Astrocyte (in vitro differentiated cells and primary cell): ENCODE results near the gene TES. TPM values are rescaled to one million over a fixed set of nuclear protein-coding genes. Genes with fewer than 3 reads are reported as not detected.
"Not testable (repeated sequence)": the region's sequence is repeated elsewhere in the genome, so short reads cannot be mapped to it uniquely, and the experiment has no call there.

ENCODE experiments used
- DNase-seq: peaks from one replicate; pipeline ENCODE4 v3.0.0-alpha.2; 2010; ENCODE audit warnings: low read depth
- FAIRE-seq: peaks from 2 replicates; lab custom pipeline; 2011; peaks lifted over from hg19 to GRCh38; lab: Jason Lieb, UNC
- H2AFZ ChIP-seq: 2 replicates; pipeline ENCODE4 v1.6.0; 2012; ENCODE audit warnings: low read depth, low read length, inconsistent platforms
- H3K27ac ChIP-seq: 2 replicates; pipeline ENCODE4 v1.5.1; 2011; ENCODE audit warnings: low read depth, low read length, inconsistent platforms
- H3K27me3 ChIP-seq: 2 replicates; pipeline ENCODE4 v1.6.0; 2011; ENCODE audit warnings: low read length, inconsistent platforms; ENCODE audit not compliant: insufficient read depth
- H3K36me3 ChIP-seq: 2 replicates; pipeline ENCODE4 v1.5.1; 2011; ENCODE audit warnings: low read length, inconsistent platforms; ENCODE audit not compliant: insufficient read depth
- H3K4me1 ChIP-seq: 2 replicates; pipeline ENCODE4 v1.5.1; 2011; ENCODE audit warnings: low read length, inconsistent platforms; ENCODE audit not compliant: insufficient read depth
- H3K4me2 ChIP-seq: 2 replicates; pipeline ENCODE4 v1.6.0; 2012; ENCODE audit warnings: low read length, inconsistent platforms
- H3K4me3 ChIP-seq: 2 replicates; pipeline ENCODE4 v1.5.1; 2011; ENCODE audit warnings: low read depth, mild to moderate bottlenecking, low read length, inconsistent platforms; ENCODE audit not compliant: insufficient read depth
- H3K79me2 ChIP-seq: 2 replicates; pipeline ENCODE4 v1.6.0; 2012; ENCODE audit warnings: mild to moderate bottlenecking, low read length, inconsistent platforms; ENCODE audit not compliant: insufficient read depth
- H3K9ac ChIP-seq: 2 replicates; pipeline ENCODE4 v1.6.0; 2012; ENCODE audit warnings: mild to moderate bottlenecking, low read length, inconsistent platforms
- H3K9me3 ChIP-seq: 2 replicates; pipeline ENCODE4 v1.5.1; 2012; ENCODE audit warnings: low read depth, mild to moderate bottlenecking, low read length, inconsistent platforms; ENCODE audit not compliant: insufficient read depth
- H4K20me1 ChIP-seq: 2 replicates; pipeline ENCODE4 v1.6.0; 2012; ENCODE audit warnings: low read length, inconsistent platforms; ENCODE audit not compliant: insufficient read depth
- H3K27ac Mint-ChIP-seq: one replicate; pipeline ENCODE4 v1.8.0; 2021; ENCODE audit warnings: mild to moderate bottlenecking, mixed read lengths; ENCODE audit not compliant: unreplicated experiment
- H3K27me3 Mint-ChIP-seq: one replicate; pipeline ENCODE4 v1.8.0; 2021; ENCODE audit warnings: low read depth, mixed read lengths; ENCODE audit not compliant: unreplicated experiment
- H3K36me3 Mint-ChIP-seq: one replicate; pipeline ENCODE4 v1.8.0; 2021; ENCODE audit warnings: low read depth, mixed read lengths; ENCODE audit not compliant: unreplicated experiment
- H3K4me1 Mint-ChIP-seq: one replicate; pipeline ENCODE4 v1.8.0; 2021; ENCODE audit warnings: low read depth, mixed read lengths; ENCODE audit not compliant: unreplicated experiment
- H3K4me3 Mint-ChIP-seq: one replicate; pipeline ENCODE4 v1.8.0; 2021; ENCODE audit warnings: mild to moderate bottlenecking, moderate library complexity, mixed read lengths; ENCODE audit not compliant: unreplicated experiment
- H3K9me3 Mint-ChIP-seq: one replicate; pipeline ENCODE4 v1.8.0; 2021; ENCODE audit warnings: mild to moderate bottlenecking, mixed read lengths; ENCODE audit not compliant: unreplicated experiment
- CTCF ChIP-seq: IDR thresholded peaks from 2 replicates; pipeline ENCODE4 v1.5.1; 2011; ENCODE audit warnings: low read depth, mild to moderate bottlenecking, inconsistent platforms, low read length, moderate library complexity; ENCODE audit not compliant: insufficient read depth
- EZH2 ChIP-seq: IDR thresholded peaks from 2 replicates; pipeline ENCODE4 v1.6.1; 2012; ENCODE audit warnings: mild to moderate bottlenecking, low read length, inconsistent platforms; ENCODE audit not compliant: insufficient read depth
- total RNA-seq: library from RNA; stranded (reverse); gene quantifications from 2 replicates; pipeline ENCODE4 v1.2.1, GENCODE V29; 2021

The TES gene
- total RNA-seq, 1 donor from 2014 or later, result 179 TPM

GRCh38 chr7:116242178-116242577 lies 31.8 kb downstream of the TES start:
- H3K4me1 Mint-ChIP-seq, result peaks cover 27% of the 10 kb centered on the region
- H3K4me2 ChIP-seq, result no peak overlapping the region

GRCh38 chr7:116242759-116243158 lies 32.4 kb downstream of the TES start:
- no peak for TF ChIP-seq CTCF
- TF ChIP-seq EZH2, result no peak
- no peaks in the 10 kb centered on the region for H3K27me3 ChIP-seq
- no peak overlapping the region for H3K4me3 Mint-ChIP-seq
- no peak overlapping the region for H3K4me2 ChIP-seq
- no peak overlapping the region for H2AFZ ChIP-seq
- peaks cover 34% of the 10 kb centered on the region for H4K20me1 ChIP-seq
- peaks cover 69% of the 10 kb centered on the region for H3K79me2 ChIP-seq
- no peak overlapping the region for H3K27ac ChIP-seq
- H3K27me3 Mint-ChIP-seq, result no peaks in the 10 kb centered on the region
- H3K9me3 Mint-ChIP-seq, result peaks cover 22% of the 10 kb centered on the region
- H3K4me1 Mint-ChIP-seq, result peaks cover 27% of the 10 kb centered on the region
- peaks cover 19% of the 10 kb centered on the region for H3K36me3 ChIP-seq
- peaks cover 45% of the 10 kb centered on the region for H3K36me3 Mint-ChIP-seq
- DNase-seq (no peak), FAIRE-seq (peak; percentile 5)
- peaks cover 6% of the 10 kb centered on the region for H3K9me3 ChIP-seq
- no peak overlapping the region for H3K27ac Mint-ChIP-seq
- no peaks in the 10 kb centered on the region for H3K4me1 ChIP-seq
- H3K4me3 ChIP-seq, result no peak overlapping the region
- H3K9ac ChIP-seq, result no peak overlapping the region

More at GRCh38 chr7:116242178-116242577, 31.8 kb downstream of the TES start:
- Histone ChIP-seq H4K20me1 (peaks cover 40% of the 10 kb centered on the region), H3K9me3 (peaks cover 6% of the 10 kb centered on the region), H3K27me3 (no peaks in the 10 kb centered on the region), H3K79me2 (peaks cover 73% of the 10 kb centered on the region), H3K9ac (no peak overlapping the region), H3K27ac (no peak overlapping the region), H3K4me1 (no peaks in the 10 kb centered on the region), H3K36me3 (peaks cover 24% of the 10 kb centered on the region), H3K4me3 (no peak overlapping the region), H2AFZ (no peak overlapping the region)
- DNase-seq (no peak), FAIRE-seq (no peak)
- H3K9me3 Mint-ChIP-seq, result peaks cover 22% of the 10 kb centered on the region
- no peak overlapping the region for H3K4me3 Mint-ChIP-seq
- H3K27ac Mint-ChIP-seq, result no peak overlapping the region
- H3K36me3 Mint-ChIP-seq, result peaks cover 45% of the 10 kb centered on the region
- no peaks in the 10 kb centered on the region for H3K27me3 Mint-ChIP-seq
- TF ChIP-seq EZH2 (no peak), CTCF (no peak)

GRCh38 chr7:116244803-116245202 lies 34.5 kb downstream of the TES start:
- not testable (repeated sequence) for H3K9ac ChIP-seq, FAIRE-seq, H3K27ac ChIP-seq, H3K27ac Mint-ChIP-seq, H3K9me3 ChIP-seq, H3K4me3 Mint-ChIP-seq, H3K4me3 ChIP-seq, H2AFZ ChIP-seq, H3K27me3 ChIP-seq, H3K27me3 Mint-ChIP-seq, H3K4me1 ChIP-seq, DNase-seq, H3K4me2 ChIP-seq
- Histone ChIP-seq H4K20me1 (peaks cover 37% of the 10 kb centered on the region), H3K36me3 (peaks cover 27% of the 10 kb centered on the region), H3K79me2 (peaks cover 67% of the 10 kb centered on the region)
- peaks cover 22% of the 10 kb centered on the region for H3K9me3 Mint-ChIP-seq
- H3K36me3 Mint-ChIP-seq, result peaks cover 47% of the 10 kb centered on the region
- H3K4me1 Mint-ChIP-seq, result peaks cover 20% of the 10 kb centered on the region
